HL-60/S4 treated with retinoic acid at 250 ng/mL for 4 days and 3 days (cell line): ENCODE measurements around the gene GGT5.
"Not testable (repeated sequence)": the region's sequence is repeated elsewhere in the genome, so short reads cannot be mapped to it uniquely, and the experiment has no call there.

Experiments
- in situ Hi-C: fragments of 300-500 bp; cut with MboI; formaldehyde crosslinking; loops from 2 replicates; pipeline ENCODE4 v1.7.0; 2022; ENCODE audit warnings: low sequenced_read_pairs

The GGT5 gene

DNA sequence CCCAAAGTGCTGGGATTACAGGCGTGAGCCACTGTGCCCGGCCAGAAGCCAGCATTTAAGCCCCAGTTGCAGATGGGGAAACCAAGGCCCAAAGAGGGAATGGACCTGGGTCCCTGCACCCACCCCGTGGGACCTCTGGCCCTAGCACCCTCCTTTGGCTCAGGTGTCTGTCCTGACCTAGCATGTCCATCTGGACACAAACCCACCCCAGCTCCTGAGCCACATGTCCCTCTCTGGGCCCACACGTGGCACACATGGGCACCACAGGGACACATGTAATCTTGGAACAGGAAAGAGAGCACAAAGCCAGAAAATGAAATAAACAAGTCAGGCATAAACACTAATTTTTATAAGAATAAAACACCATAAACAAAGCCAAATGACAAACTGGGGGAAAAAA lies 9.6 kb downstream of the GGT5 start:
- in situ Hi-C loops, result no loop called here

DNA sequence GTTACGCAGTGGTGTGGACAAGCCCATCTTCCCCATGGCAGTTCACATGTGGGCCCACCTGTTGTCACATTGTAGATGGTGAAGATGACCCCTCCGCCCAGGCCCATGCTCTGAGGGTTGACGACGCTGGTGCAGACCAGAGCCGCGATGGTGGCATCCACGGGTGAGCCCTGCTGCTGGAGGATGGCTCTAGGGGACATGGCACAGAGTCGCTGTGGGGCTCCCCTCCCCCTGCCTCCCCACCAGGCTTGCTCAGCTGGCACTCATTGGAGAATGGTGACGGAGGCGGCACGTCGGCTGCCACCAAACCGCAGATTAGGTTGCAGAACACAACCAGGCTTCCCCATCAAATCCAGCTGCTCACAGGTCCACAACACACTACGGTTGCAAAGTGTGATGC lies 11.1 kb downstream of the GGT5 start:
- in situ Hi-C loops, result no loop called here

DNA sequence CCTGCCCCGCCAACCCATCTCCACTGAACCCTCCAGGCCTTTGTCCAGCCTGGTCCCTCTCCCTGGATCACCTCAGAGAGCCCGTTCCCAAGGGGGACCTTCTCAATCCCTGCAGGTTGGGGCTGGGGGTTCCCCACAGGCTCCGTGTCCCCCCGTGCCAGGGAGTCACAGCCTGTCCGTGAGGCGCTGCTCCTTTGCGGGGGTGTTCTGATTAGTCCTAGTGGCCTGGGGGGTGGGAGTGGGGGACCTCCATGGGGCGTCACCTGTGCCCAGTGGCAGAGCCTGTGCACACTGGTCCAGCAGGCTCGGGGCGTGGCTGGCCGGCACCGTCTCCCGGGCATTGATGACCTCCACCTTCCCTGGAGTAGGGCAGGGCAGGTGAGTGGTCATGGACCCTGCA lies 11.6 kb downstream of the GGT5 start:
- in situ Hi-C loops, result no loop called here

- in situ Hi-C loops, result no loop called here
Measured at GRCh38 chr22:24232725-24233124, 12.2 kb downstream of the GGT5 start.

DNA sequence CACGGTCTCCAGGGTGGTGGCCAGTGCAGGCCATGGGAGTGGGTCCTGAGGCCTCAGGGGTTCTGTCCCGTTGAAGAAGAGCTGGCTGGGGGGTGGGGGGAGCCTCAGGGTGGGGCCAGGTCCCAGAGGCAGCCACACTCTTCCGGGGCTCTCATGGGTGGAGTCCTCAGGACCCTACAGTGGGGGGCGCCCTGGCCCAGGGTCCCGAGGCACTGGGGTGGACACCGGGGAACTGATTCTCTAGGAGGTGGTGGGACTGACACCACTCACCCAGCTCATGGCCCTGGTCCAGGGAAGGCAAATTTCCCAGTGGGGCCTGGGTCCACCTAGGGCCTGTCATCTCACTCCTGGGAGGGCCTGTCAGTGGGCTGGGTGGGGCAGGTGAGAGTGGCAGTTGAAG lies 12.8 kb downstream of the GGT5 start:
- in situ Hi-C loops, result no loop called here

GRCh38 chr22:24231706-24232105 lies 13.2 kb downstream of the GGT5 start:
- in situ Hi-C loops, result no loop called here

- in situ Hi-C loops, result no loop called here
Measured at GRCh38 chr22:24230911-24231656, 13.8 kb downstream of the GGT5 start.

DNA sequence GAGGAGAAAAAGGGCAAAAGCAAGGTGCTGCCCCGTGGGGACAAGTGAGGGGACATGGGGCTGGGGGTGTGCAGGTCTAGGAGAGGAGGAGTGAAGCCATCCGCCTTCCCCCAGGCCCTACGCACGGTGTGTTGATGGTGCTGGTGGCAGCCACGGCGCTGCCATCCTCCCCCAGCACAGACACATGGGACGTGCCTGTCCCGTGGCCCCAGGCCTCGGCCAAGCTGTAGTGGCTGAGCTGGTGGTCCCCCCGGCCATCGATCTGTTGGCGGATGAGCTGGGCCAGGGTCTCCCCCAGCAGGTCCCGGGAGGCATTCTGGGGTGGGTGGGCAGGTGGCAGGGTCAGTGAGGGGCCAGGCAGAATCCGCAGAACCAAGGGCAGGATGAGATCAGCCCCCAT lies 18.9 kb downstream of the GGT5 start:
- in situ Hi-C loops, result no loop called here

DNA sequence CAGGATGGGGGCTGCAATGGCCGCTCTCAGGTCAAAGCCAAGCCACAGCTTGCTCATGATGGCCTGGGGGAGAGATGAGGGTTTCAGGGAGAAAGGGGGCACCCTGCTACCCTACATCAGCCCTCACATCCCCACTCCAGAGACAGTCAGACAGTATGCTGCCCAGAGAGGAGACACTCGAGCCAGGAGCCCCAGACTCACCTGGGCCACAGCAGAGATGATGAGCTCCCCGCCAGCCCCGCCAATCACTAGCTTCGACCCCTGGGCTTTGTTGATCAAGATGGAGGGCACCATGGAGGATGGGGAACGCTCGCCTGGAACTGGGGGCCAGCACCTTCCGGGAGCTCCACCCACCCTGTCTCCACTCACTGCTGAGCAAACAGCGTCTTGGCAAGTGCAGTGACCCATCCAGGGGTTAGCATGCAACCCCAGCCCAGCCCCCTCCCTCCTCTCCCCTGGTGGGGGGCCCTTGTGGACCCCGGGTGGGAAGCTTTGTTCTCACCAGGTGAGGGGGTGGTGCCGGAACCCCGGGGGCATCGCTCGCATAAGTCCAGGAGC lies 19.8 kb downstream of the GGT5 start:
- in situ Hi-C loops, result no loop called here

DNA sequence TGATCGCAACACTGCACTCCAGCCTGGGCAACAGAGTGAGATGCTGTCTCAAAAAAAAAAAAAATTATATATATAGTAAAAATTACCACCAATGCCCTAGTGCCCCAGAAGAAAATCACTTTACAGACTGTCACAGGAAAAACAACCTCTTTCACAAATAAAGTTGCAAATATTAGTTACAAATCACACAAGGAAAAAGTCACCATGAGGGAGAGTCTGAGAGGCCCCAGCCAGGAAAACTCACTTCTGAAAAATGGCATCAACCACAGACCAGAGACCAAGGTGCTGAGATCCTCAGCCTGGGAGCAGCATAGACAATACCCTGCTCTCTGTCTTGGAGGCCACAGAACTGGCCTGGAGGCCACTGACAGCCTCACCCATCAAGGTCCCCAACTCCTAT lies 20.4 kb downstream of the GGT5 start:
- in situ Hi-C loops, result no loop called here

DNA sequence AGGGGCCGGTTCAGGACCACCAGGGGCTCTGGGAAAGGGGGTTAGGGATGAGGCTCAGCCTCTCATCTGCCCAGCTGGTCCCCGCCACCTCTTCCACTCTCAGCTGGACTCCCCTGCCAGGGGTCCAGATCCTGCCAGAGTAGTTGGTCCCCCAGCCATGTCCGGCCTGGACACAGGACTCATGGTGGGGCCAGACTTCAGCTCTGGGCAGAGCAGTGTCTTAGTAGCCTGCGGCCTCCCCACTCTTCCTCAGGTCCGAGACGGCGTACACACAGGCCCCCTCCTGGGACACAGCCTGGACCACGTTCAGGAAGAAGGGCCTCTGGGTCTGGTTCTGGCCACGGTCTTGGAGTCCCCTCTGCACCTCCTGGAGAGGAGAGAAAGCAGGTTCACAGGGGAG lies 25.1 kb downstream of the GGT5 start:
- in situ Hi-C loops, result no loop called here

DNA sequence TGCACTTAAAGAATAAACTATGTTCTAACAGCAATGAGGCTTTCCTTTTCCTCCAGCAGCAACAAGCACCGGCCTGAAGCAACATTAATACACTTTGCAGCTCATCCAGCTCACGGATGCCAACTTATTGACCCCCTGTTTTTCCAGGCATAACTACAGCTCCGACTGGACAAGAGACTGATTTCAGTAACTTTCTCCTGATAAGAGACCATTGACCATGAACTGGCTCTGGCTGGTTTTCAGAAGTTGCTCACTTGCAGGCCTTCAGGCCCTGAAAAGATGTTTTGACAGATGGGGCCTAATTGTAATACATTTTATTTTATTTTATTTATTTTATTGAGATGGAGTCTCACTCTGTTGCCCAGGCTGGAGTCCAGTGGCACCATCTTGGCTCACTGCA lies 27.5 kb downstream of the GGT5 start:
- in situ Hi-C loops, result no loop called here

- in situ Hi-C loops, result no loop called here
Measured at GRCh38 chr22:24216541-24217209, 28.2 kb downstream of the GGT5 start.

DNA sequence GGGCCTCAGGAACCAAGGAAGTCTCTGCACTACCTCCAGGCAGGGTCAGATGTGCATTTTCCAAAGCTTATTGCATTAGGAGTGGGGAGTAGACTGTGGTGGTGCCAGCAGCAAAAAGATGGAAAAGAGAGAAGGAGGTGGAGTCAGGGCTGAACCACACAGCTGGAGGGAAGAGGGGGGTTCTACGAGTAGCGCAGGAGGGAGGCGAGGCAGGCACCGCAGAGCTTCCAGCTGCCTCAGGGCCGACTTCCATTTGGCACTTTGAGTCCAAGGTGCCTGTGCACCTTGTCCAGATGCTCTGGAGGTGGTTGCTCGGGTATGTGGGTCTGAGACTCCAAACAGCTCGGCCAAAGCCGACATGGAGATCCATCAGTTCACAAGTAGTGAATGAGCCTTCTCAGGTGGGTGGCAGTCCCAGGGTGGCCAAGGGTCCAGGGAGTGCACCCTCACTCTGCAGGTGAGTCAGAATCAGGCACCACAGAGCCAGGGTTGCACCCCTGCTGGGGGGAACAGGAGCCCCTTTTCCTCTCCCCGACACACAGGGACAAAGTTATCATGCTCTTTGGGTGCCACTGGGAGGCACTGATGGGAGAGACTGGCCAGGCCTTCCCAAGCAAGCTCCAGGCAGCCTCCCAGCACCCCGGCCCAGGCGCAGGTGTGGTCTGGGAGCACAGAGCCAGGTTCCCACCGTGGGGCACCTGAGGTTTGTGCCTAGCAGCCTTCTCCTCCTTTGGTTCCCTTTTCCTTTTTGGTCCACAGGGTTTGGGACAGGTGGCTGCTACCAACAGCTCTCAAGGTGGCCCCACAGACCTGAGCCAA lies 30.2 kb downstream of the GGT5 start:
- in situ Hi-C loops, result no loop called here

DNA sequence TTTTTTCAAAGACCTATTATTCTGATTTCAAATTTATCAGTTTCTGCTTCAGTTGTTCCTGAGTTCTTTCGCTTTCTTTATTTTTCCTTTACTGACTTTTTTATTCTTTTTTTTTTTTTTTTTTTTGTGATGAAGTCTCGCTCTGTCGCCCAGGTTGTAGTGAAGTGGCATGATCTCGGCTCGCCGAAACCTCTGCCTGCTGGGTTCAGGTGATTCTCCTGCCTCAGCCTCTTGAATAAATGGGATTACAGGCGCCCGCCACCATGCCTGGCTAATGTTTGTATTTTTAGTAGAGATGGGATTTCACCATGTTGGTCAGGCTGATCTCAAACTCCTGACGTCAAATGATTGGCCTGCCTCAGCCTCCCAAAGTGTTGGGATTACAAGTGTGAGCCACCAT lies 31.8 kb downstream of the GGT5 start:
- in situ Hi-C loops, result not testable (repeated sequence)

GRCh38 chr22:24211716-24212115 lies 33.2 kb downstream of the GGT5 start:
- in situ Hi-C loops, result not testable (repeated sequence)

DNA sequence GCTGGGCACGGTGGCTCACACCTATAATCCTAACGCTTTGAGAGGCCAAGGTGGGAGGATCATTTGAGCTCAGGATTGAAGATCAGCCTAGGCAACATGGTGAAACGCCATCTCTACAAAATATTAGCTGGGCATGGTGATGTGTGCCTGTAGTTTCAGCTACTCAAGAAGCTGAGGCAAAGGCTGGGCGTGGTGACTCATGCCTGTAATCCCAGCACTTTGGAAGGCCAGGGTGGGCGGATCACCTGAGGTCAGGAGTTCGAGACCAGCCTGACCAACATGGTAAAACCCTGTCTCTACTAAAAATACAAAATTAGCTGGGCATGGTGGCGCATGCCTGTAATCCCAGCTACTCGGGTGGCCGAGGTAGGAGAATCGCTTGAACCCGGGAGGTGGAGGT lies 34.5 kb downstream of the GGT5 start:
- in situ Hi-C loops, result not testable (repeated sequence)

GRCh38 chr22:24209687-24210086 lies 35.2 kb downstream of the GGT5 start:
- in situ Hi-C loops, result no loop called here

GRCh38 chr22:24209016-24209415 lies 35.9 kb downstream of the GGT5 start:
- in situ Hi-C loops, result no loop called here

DNA sequence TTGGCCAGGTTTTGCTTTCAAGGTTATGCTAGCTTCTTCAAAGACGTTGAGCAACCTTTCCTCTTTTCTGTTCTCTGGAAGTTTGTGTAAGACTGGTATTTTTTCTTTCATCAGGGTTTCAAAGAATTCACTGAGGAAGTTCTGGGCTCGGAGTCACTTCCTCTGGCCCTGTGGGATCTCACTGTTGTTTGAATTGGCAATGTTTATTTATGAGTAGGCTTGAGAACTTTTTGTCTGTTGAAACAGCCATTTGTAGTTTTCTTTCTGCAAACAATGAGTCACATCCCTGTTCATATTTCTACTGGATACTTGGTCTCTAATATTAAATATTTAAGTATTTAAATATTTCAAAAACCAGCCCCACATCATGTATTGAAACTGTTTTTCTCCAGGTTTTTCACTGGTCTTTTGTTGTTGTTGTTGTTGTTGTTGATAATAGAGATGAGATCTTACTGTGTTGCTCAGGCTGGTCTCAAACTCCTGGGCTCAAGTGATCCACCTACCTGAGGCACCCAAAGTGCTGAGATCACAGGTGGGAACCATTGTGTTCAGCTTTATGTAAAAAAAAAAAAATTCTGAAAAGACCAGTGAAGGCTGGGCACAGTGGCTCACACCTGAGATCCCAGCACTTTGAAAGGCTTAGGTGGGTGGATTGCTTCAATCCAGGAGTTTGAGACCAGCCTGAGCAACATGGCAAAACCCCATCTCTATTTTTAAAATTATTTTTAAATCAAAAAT lies 36.7 kb downstream of the GGT5 start:
- in situ Hi-C loops, result no loop called here
